GM12878 (cell line): ENCODE measurements around the gene PRKCQ. TPM values are rescaled to one million over a fixed set of nuclear protein-coding genes. Genes with fewer than 3 reads are reported as not detected.

Experiments
- ATAC-seq: fragments of 200-7000 bp; cut with Tn5 transposase; 3 replicates; pipeline ENCODE4 v1.9.1; 2020; ENCODE audit warnings: mild to moderate bottlenecking, moderate library complexity
- BruUV-seq: library from RNA; stranded (reverse); fragments of 400-500 nt; replicated peaks from 2 replicates; lab custom pipeline; 2021; lab: Mats Ljungman, UMichigan
- CTCF ChIA-PET: fragments of 300-600 bp; sonication (Branson Sonifier 250); formaldehyde crosslinking; extraction: SDS; loops from one replicate; lab custom pipeline; 2021; ENCODE audit warnings: inconsistent platforms; lab: Yijun Ruan, JAX
- POLR2A ChIA-PET: fragments of 350-600 bp; formaldehyde crosslinking; extraction: SDS; loops from one replicate; lab custom pipeline; 2021; ENCODE audit warnings: inconsistent platforms; lab: Charles Lee
- RAD21 ChIA-PET: fragments of 300-600 bp; sonication (Branson Sonifier 250); formaldehyde crosslinking; loops from one replicate; lab custom pipeline; 2023; ENCODE audit warnings: antibody characterized with exemption; ENCODE audit not compliant: unreplicated experiment; lab: Charles Lee
- SMC1A ChIA-PET: fragments of 300-600 bp; sonication (Branson Sonifier 250); formaldehyde crosslinking; loops from one replicate; lab custom pipeline; 2023; ENCODE audit not compliant: unreplicated experiment, uncharacterized antibody; lab: Charles Lee
- DNase-seq: peaks from one replicate; pipeline ENCODE4 v3.0.0-alpha.2; 2011; ENCODE audit warnings: low read depth, low spot score
- FAIRE-seq: peaks from 3 replicates; lab custom pipeline; 2011; peaks lifted over from hg19 to GRCh38; lab: Jason Lieb, UNC
- H2AFZ ChIP-seq: 2 replicates; pipeline ENCODE4 v1.6.0; 2011; ENCODE audit warnings: low read depth, low read length, control low read depth; ENCODE audit not compliant: control insufficient read depth
- H3K27ac ChIP-seq: 2 replicates; pipeline ENCODE4 v1.5.1; 2011; ENCODE audit warnings: control low read depth; ENCODE audit not compliant: control insufficient read depth, insufficient read depth
- H3K27me3 ChIP-seq, 2 experiments: replicated peaks in 1 of 2; 2 replicates each; pipeline versions ENCODE4 v1.6.0 to v1.6.1; 2011; ENCODE audit warnings: low read length in 1 of 2; ENCODE audit not compliant: control insufficient read depth in 2 of 2, insufficient read depth in 2 of 2
- H3K36me3 ChIP-seq, 2 experiments: 2 replicates each; pipeline ENCODE4 v1.5.1; 2011; ENCODE audit warnings: low read length in 1 of 2; ENCODE audit not compliant: control insufficient read depth in 2 of 2, insufficient read depth in 2 of 2
- H3K4me1 ChIP-seq: 2 replicates; pipeline ENCODE4 v1.6.1; 2011; ENCODE audit warnings: mild to moderate bottlenecking, low read length, moderate library complexity, mixed read lengths; ENCODE audit not compliant: control insufficient read depth, insufficient read depth
- H3K4me2 ChIP-seq: 2 replicates; pipeline ENCODE4 v1.6.0; 2011; ENCODE audit warnings: control low read depth; ENCODE audit not compliant: control insufficient read depth, insufficient read depth
- H3K4me3 ChIP-seq: fragments of 200-600 bp; sonication (generic); 2 replicates; pipeline ENCODE4 v1.5.1; 2016
- H3K79me2 ChIP-seq: 2 replicates; pipeline ENCODE4 v1.6.0; 2011; ENCODE audit warnings: low read length; ENCODE audit not compliant: control insufficient read depth, insufficient read depth
- H3K9ac ChIP-seq: 2 replicates; pipeline ENCODE4 v1.8.0; 2011; ENCODE audit warnings: low read length, control low read depth, mixed read lengths; ENCODE audit not compliant: control insufficient read depth, insufficient read depth
- H3K9me3 ChIP-seq: replicated peaks from 3 replicates; pipeline ENCODE4 v1.5.1; 2011; ENCODE audit warnings: mild to moderate bottlenecking, low read length; ENCODE audit not compliant: control insufficient read depth, insufficient read depth
- H4K20me1 ChIP-seq: 2 replicates; pipeline ENCODE4 v1.6.0; 2011; ENCODE audit not compliant: control insufficient read depth, insufficient read depth
- CREB1 ChIP-seq: IDR thresholded peaks from 2 replicates; pipeline ENCODE4 v1.6.1; 2012; ENCODE audit warnings: low read depth, mild to moderate bottlenecking, inconsistent platforms
- FOXK2 ChIP-seq: fragments of 450-650 bp; IDR thresholded peaks from 2 replicates; pipeline ENCODE4 v1.6.1; 2017; ENCODE audit warnings: mild to moderate bottlenecking, moderate library complexity
- KAT2A ChIP-seq: conservative IDR thresholded peaks from 2 replicates; pipeline ENCODE4 v1.6.1; 2011; ENCODE audit warnings: low read depth, low read length; ENCODE audit not compliant: control insufficient read depth
- PRDM15 ChIP-seq: fragments of 450-650 bp; formaldehyde crosslinking; IDR thresholded peaks from 2 replicates; pipeline ENCODE4 v1.4.0; 2020; ENCODE audit warnings: mild to moderate bottlenecking, moderate library complexity
- RAD51 ChIP-seq: fragments of 450-650 bp; IDR thresholded peaks from 2 replicates; pipeline ENCODE4 v1.6.1; 2016; ENCODE audit warnings: moderate library complexity, mild to moderate bottlenecking, inconsistent platforms
- SKIL ChIP-seq: fragments of 450-650 bp; IDR thresholded peaks from 2 replicates; pipeline ENCODE4 v1.6.1; 2017; ENCODE audit warnings: mild to moderate bottlenecking, low read depth, inconsistent platforms; ENCODE audit not compliant: poor library complexity, severe bottlenecking
- SMC3 ChIP-seq: IDR thresholded peaks from 2 replicates; pipeline ENCODE4 v1.6.1; 2011; ENCODE audit warnings: low read length, improper control_type of control experiment, borderline replicate concordance
- YY1 ChIP-seq: IDR thresholded peaks from 2 replicates; pipeline ENCODE4 v1.6.1; 2011; ENCODE audit warnings: low read depth, mild to moderate bottlenecking, low read length
- ZZZ3 ChIP-seq: IDR thresholded peaks from 2 replicates; pipeline ENCODE4 v1.6.1; 2011; ENCODE audit warnings: low read depth; ENCODE audit not compliant: control insufficient read depth, insufficient read length
- WGBS: methylation state at CpG from one replicate; pipeline ENCODE4 v1.1.6; 2016; ENCODE audit warnings: low lambda C conversion rate; ENCODE audit not compliant: insufficient replicate concordance, insufficient coverage; ENCODE audit errors: missing lambda C conversion rate; 5-methylcytosine and 5-hydroxymethylcytosine counted together
- in situ Hi-C: fragments of 300-500 bp; cut with MboI; formaldehyde crosslinking; loops from 9 replicates; pipeline ENCODE4 v1.14.3; 2018; ENCODE audit warnings: mixed read lengths
- intact Hi-C: fragments of 100-400 bp; cut with micrococcal nuclease; formaldehyde crosslinking; loops from one replicate; pipeline ENCODE4 v1.14.2; 2022; ENCODE audit not compliant: unreplicated experiment
- polyA plus RNA-seq, 11 experiments: library from polyadenylated mRNA; depleted of rRNA in 4 of 11; unstranded in 6 of 11; stranded (reverse) in 5 of 11; fragments of >200 nt; fragmentation: Nextera tagmentation in 4 of 11; fragmentation: Illumina TruSeq in 1 of 11; extraction: Ambion mirVana in 4 of 11; extraction: Trizol in 1 of 11; gene quantifications; 1 replicate in 1 of 11; 2 replicates in 10 of 11; pipeline versions ENCODE4 v1.2.1 to v1.2.3, GENCODE V29; 2011 to 2016; ENCODE audit warnings: inconsistent platforms in 2 of 11, missing spikeins in 2 of 11, low read depth in 1 of 11
- total RNA-seq, 4 experiments: library from RNA; depleted of rRNA in 3 of 4; stranded (reverse); fragments of >200 nt in 3 of 4; fragmentation: Illumina TruSeq in 1 of 4; extraction: Trizol in 1 of 4; gene quantifications; 2 replicates each; pipeline versions ENCODE4 v1.2.1 to v1.2.3, GENCODE V29; 2013 to 2021

The PRKCQ gene
- total and polyA plus RNA-seq, 10 of the 15 experiments (the other 5 are each of a cell fraction or from before 2014, with no cell fraction given) = 0.26 to 8.9 (median 0.98) TPM

- FAIRE-seq = no peak
- DNase-seq = no peak
- H3K4me1 ChIP-seq = no peaks in the 10 kb centered on the region
- ChIA-PET RAD21 (interaction anchor here (0.7 to 2.6 kb wide), 12 partner anchors 10 to 165 kb away, joined by 3 to 16 read pairs (median 4); no protein-coding TSS in a partner anchor), CTCF (interaction anchor here (0.7 to 3.3 kb wide), 23 partner anchors 9 to 181 kb away, joined by 3 to 22 read pairs (median 4); no protein-coding TSS in a partner anchor), SMC1A (interaction anchor here (0.9 to 2.8 kb wide), 21 partner anchors 9 to 164 kb away, joined by 3 to 14 read pairs (median 5); no protein-coding TSS in a partner anchor), POLR2A (interaction anchor here (0.6 to 1.1 kb wide), 2 partner anchors 65 to 134 kb away, joined by 3 to 10 read pairs; no protein-coding TSS in a partner anchor)
- in situ Hi-C loops = no loop called here
- no peak for TF ChIP-seq RAD51
- TF ChIP-seq PRDM15 = no peak
- no peak for TF ChIP-seq CREB1
- no peak for TF ChIP-seq SKIL
- no peak for TF ChIP-seq YY1
- TF ChIP-seq KAT2A = no peak
- no peak for TF ChIP-seq FOXK2
- no peak for TF ChIP-seq SMC3
- no peak for TF ChIP-seq ZZZ3
- H3K36me3 ChIP-seq = no peaks in the 10 kb centered on the region
- no peaks in the 10 kb centered on the region for H4K20me1 ChIP-seq
- H3K27ac ChIP-seq = no peak overlapping the region
- no peaks in the 10 kb centered on the region for H3K9me3 ChIP-seq
- WGBS = 29% methylated on average over 5 of the region's 5 CpGs
- no peak overlapping the region for H3K9ac ChIP-seq
- ATAC-seq = no peak
- intact Hi-C loops = loop anchor here (5.0 to 10.0 kb wide), 2 partner anchors 85 to 137 kb away; no protein-coding TSS in a partner anchor
- no peak overlapping the region for H3K4me2 ChIP-seq
- no TSS peak for BruUV-seq
- no peaks in the 10 kb centered on the region for H3K79me2 ChIP-seq
- H3K4me3 ChIP-seq = no peak overlapping the region
- H2AFZ ChIP-seq = no peak overlapping the region
- peaks cover 3 to 5% of the 10 kb centered on the region in 2 experiments for H3K27me3 ChIP-seq
Measured at GRCh38 chr10:6582298-6582697, 2.2 kb upstream of the PRKCQ start.
